ENCODE data around the gene ATF6. TPM values are rescaled to one million over a fixed set of nuclear protein-coding genes. Genes with fewer than 3 reads are reported as not detected.

ATF6 gene
- total and polyA plus RNA-seq, 2 donors (not counting 3 experiments of a cell fraction or from before 2014, with no cell fraction given): 24.9 to 40.3 TPM

GRCh38 chr1:161943737-161944136, 177.6 kb downstream of the ATF6 start:
- CTCF ChIA-PET: interaction anchor here (0.9 kb wide), 1 partner anchor 94 kb away, joined by 3 read pairs; no protein-coding TSS in a partner anchor

More at GRCh38 chr1:161943737-161944136, 177.6 kb downstream of the ATF6 start:
- dilution Hi-C loops (cut with MboI; ENCODE audit: extremely low pct_ligation_motif_present, low sequenced_read_pairs) (no loop called here), intact Hi-C loops (cut with micrococcal nuclease) (no loop called here)
- Histone ChIP-seq H3K79me2 (ENCODE audit: control insufficient read depth, insufficient read depth, low read length) (no peaks in the 10 kb centered on the region), H3K27me3 (ENCODE audit: control insufficient read depth in 2 of 2, insufficient read depth in 2 of 2, low read length in 2 of 2) (no peaks in the 10 kb centered on the region), H3K4me1 (ENCODE audit: control insufficient read depth, extremely low read depth, insufficient read depth, low read length) (no peaks in the 10 kb centered on the region), H3K27ac (ENCODE audit: insufficient read depth, low read depth, low read length) (no peak overlapping the region), H3K9me3 (replicated peaks; ENCODE audit: control insufficient read depth, insufficient read depth, low read length) (no peaks in the 10 kb centered on the region), H3K36me3 (ENCODE audit: control insufficient read depth in 2 of 2, extremely low read depth in 1 of 2, insufficient read depth in 2 of 2, low read length in 2 of 2) (peaks cover 0 to 2% of the 10 kb centered on the region in 2 experiments), H4K20me1 (replicated peaks; ENCODE audit: control insufficient read depth, extremely low read depth, insufficient read depth, low read length) (no peaks in the 10 kb centered on the region), H3K9me1 (replicated peaks; ENCODE audit: control insufficient read depth, extremely low read depth, insufficient read depth, low read length) (no peaks in the 10 kb centered on the region), H3K4me2 (ENCODE audit: insufficient read depth, low read length) (no peak overlapping the region), H3K9ac (replicated peaks; ENCODE audit: extremely low read depth, insufficient read depth, low read length) (no peak overlapping the region), H3K4me3 (replicated peaks in 1 of 3; ENCODE audit: insufficient read depth in 1 of 3, low read depth in 1 of 3, low read length in 3 of 3) (no peak overlapping the region), H2AFZ (ENCODE audit: low read depth, low read length) (no peak overlapping the region)
- TF ChIP-seq MYC (IDR thresholded peaks at IDR 0.05; ENCODE audit: low read depth, low read length) (no peak), EZH2 (IDR thresholded peaks at IDR 0.05; ENCODE audit: borderline replicate concordance, low read depth, low read length, severe bottlenecking) (no peak), CTCF (IDR thresholded peaks at IDR 0.05; ENCODE audit: extremely low read depth in 1 of 2, insufficient read depth in 1 of 2, low read depth in 1 of 2, low read length in 2 of 2) (no peak), FOS (IDR thresholded peaks at IDR 0.05; ENCODE audit: borderline replicate concordance, insufficient read depth, low read length) (no peak), POLR2A (IDR thresholded peaks at IDR 0.05; ENCODE audit: low read depth, low read length) (no peak), JUN (IDR thresholded peaks at IDR 0.05; ENCODE audit: borderline replicate concordance, insufficient read depth, insufficient read length, low read depth) (no peak), MAX (IDR thresholded peaks at IDR 0.05; ENCODE audit: insufficient read depth, insufficient read length) (no peak), POLR2AphosphoS5 (IDR thresholded peaks at IDR 0.05; ENCODE audit: insufficient read depth, low read depth, low read length) (no peak), GATA2 (IDR thresholded peaks at IDR 0.05; ENCODE audit: insufficient read depth, insufficient read length, low read depth, low read length) (no peak)
- DNase-seq (ENCODE audit: low read depth, low spot score) (no peak), FAIRE-seq (no peak)
- POLR2A ChIA-PET: no interaction called here
- BruUV-seq (replicated peaks): no TSS peak

All from endothelial cell of umbilical vein (primary cell).